Small intestine (tissue), 7 donors: ENCODE measurements around the gene ALG1. TPM values are rescaled to one million over a fixed set of nuclear protein-coding genes. Genes with fewer than 3 reads are reported as not detected.
A peak's percentile ranks its signal among the peaks of the same experiment; 100 is the strongest.

Experiments used
- DNase-seq, 2 donors: peaks; one replicate each; pipeline versions ENCODE4 v3.0.0 to v3.0.0-alpha.2; 2013
- FAIRE-seq: peaks from 2 replicates; lab custom pipeline; 2012; peaks lifted over from hg19 to GRCh38; lab: Jason Lieb, UNC
- H3K27ac ChIP-seq, 3 donors: one replicate each; pipeline ENCODE4 v1.5.1; 2013; ENCODE audit warnings: low read length in 2 of 3, mild to moderate bottlenecking in 2 of 3, control low read depth in 1 of 3, inconsistent platforms in 1 of 3, low read depth in 1 of 3, moderate library complexity in 1 of 3
- H3K27me3 ChIP-seq, 3 donors: one replicate each; pipeline ENCODE4 v1.6.1; 2013; ENCODE audit warnings: low read length in 3 of 3, inconsistent platforms in 1 of 3; ENCODE audit not compliant: control insufficient read depth in 3 of 3, insufficient read depth in 3 of 3
- H3K36me3 ChIP-seq, 3 donors: one replicate each; pipeline ENCODE4 v1.6.1; 2013; ENCODE audit warnings: low read length in 3 of 3, inconsistent platforms in 1 of 3, low read depth in 1 of 3, mild to moderate bottlenecking in 1 of 3, moderate library complexity in 1 of 3; ENCODE audit not compliant: control insufficient read depth in 3 of 3, insufficient read depth in 2 of 3
- H3K4me1 ChIP-seq, 3 donors: one replicate each; pipeline ENCODE4 v1.6.1; 2013; ENCODE audit warnings: low read length in 2 of 3, inconsistent platforms in 1 of 3, low read depth in 1 of 3, mild to moderate bottlenecking in 1 of 3, moderate library complexity in 1 of 3; ENCODE audit not compliant: control insufficient read depth in 3 of 3, insufficient read depth in 2 of 3
- H3K4me3 ChIP-seq, 3 donors: one replicate each; pipeline ENCODE4 v1.5.1; 2013; ENCODE audit warnings: low read length in 3 of 3, control low read depth in 1 of 3, inconsistent platforms in 1 of 3, low read depth in 1 of 3, mild to moderate bottlenecking in 1 of 3, moderate library complexity in 1 of 3
- H3K9me3 ChIP-seq, 2 donors: one replicate each; pipeline ENCODE4 v1.6.1; 2013; ENCODE audit warnings: low read depth in 1 of 2, low read length in 1 of 2; ENCODE audit not compliant: control insufficient read depth in 2 of 2, insufficient read depth in 1 of 2
- WGBS, 3 donors: extraction: QIAGEN DNeasy Blood & Tissue Kit; methylation state at CpG; one replicate each; pipeline ENCODE4 v1.1.7; 2013; 5-methylcytosine and 5-hydroxymethylcytosine counted together
- polyA plus RNA-seq, 4 donors: library from polyadenylated mRNA; stranded (reverse) in 3 of 4; unstranded in 1 of 4; fragments of 200-250 nt in 3 of 4; fragments of 120-200 nt in 1 of 4; gene quantifications; one replicate each; pipeline versions ENCODE4 v1.2.1 to v1.2.3, GENCODE V29; 2013
- donor health status: healthy with polysubstance abuse.
- donor health status: control.
- donor health status: control.
- donor health status: Bipolar disorder and iron deficiency.
- donor health status: healthy.

Gene ALG1
- polyA plus RNA-seq, 4 donors: 4.6 to 35.4 (median 19.3) TPM

DNA sequence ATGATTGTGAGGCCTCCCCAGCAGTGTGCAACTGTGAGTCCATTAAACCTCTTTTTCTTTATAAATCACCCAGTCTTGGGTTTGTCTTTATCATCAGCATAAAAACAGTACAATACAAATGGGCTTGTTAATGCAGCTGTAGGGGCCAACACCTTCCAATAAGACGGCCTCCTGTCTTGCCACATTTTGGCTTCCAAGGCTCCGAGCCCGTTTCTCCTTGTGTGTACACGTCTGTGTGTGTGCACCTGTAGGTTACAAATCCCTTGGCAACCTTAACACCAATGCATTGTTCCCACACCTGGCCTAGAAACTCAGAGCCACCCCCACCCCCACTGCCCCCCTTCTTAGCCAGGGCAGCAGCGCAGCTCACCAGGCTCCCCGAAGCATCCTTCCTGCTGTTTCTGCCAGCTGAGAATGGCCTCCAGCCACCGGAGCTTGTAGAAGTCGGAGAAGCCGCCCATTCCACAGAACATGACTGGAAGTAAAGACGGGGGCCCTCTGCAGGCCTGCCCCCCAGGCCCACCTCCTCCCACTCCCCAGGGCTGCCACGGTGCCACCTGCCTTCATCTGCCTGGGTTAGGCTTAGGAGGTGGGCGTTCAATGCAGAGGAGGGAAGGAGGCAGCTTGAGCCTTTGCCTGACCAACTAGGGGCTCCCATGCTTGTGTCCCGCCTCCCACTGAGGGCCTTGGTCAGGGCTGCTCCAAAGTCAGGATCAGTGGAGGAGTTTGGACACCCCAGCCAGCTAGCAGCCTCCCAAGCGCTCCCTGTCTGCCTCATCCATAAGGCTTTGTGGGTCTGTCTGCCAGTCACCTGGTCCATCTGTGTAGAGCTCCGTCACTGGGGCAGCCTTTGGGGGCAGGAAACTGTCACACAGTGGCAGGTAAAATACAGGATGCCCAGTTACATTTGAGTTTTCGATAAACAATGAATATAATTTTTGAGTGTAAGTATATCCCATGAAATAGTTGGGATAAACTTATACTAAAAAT, 16.5 kb upstream of the ALG1 start:
- Histone ChIP-seq H3K36me3 (no peaks in the 10 kb centered on the region), H3K4me1 (no peaks in the 10 kb centered on the region), H3K27me3 (no peaks in the 10 kb centered on the region), H3K9me3 (no peaks in the 10 kb centered on the region), H3K27ac (no peak overlapping the region), H3K4me3 (no peak overlapping the region)
- DNase-seq: no peak
- FAIRE-seq: no peak
- WGBS, 3 donors: 79 to 90% (median 82%) methylated on average over 16 of the region's 16 CpGs

DNA sequence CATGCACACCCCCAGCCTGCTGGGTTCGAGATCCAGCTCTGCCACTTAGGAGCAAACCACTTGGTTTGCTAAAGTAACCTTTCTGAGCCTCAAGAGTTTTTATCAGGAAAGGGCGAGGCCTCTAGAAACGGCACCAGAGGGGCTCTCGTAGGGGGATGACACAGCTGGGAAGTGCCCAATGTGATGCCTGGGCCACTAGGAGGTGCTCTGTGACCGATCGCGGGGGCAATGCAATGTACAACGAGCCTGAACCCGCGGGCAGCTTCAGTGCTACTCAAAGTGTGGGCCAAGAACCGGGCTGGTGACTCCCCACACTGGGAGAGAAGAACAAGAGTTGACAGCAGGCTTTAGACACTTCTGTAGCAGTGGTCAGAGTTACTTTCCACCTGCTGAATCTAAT, 15.3 kb upstream of the ALG1 start:
- 7 to 13% (median 12%) methylated on average over 11 of the region's 11 CpGs for WGBS, 3 donors
- no peak for FAIRE-seq

DNA sequence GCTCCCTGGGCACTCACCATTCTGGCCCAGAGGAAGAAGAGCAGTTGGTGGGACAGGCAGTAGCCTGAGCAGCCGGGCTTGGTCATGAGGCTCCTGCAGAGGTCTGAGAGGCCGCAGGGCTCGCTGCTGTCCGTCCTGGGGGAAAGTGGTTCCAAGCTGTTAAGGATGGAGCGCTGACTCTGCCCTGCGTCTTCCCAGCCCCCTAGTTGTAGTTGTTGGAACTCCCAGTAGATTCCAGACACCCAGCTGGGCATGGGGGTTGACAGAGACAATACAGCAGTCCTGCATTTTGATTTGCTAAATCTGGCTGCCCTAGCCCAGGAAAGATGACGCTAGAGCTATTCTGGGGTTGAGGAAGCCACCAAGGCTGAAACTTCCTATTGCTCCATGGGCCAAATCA, 13.2 kb upstream of the ALG1 start:
- no peaks in the 10 kb centered on the region for H3K9me3 ChIP-seq
- H3K27ac ChIP-seq: no peak overlapping the region
- DNase-seq: no peak
- no peak overlapping the region for H3K4me3 ChIP-seq
- no peaks in the 10 kb centered on the region for H3K4me1 ChIP-seq
- H3K36me3 ChIP-seq: no peaks in the 10 kb centered on the region
- FAIRE-seq: no peak
- no peaks in the 10 kb centered on the region for H3K27me3 ChIP-seq
- 68 to 92% (median 80%) methylated on average over 6 to 7 of the region's 7 CpGs for WGBS, 3 donors

More for the DNA sequence above, 15.3 kb upstream of the ALG1 start:
- Histone ChIP-seq H3K4me1 (no peaks in the 10 kb centered on the region), H3K27ac (no peak overlapping the region), H3K9me3 (no peaks in the 10 kb centered on the region), H3K4me3 (no peak overlapping the region), H3K27me3 (no peaks in the 10 kb centered on the region), H3K36me3 (no peaks in the 10 kb centered on the region)
- peak; percentile 31 to 44 for DNase-seq

DNA sequence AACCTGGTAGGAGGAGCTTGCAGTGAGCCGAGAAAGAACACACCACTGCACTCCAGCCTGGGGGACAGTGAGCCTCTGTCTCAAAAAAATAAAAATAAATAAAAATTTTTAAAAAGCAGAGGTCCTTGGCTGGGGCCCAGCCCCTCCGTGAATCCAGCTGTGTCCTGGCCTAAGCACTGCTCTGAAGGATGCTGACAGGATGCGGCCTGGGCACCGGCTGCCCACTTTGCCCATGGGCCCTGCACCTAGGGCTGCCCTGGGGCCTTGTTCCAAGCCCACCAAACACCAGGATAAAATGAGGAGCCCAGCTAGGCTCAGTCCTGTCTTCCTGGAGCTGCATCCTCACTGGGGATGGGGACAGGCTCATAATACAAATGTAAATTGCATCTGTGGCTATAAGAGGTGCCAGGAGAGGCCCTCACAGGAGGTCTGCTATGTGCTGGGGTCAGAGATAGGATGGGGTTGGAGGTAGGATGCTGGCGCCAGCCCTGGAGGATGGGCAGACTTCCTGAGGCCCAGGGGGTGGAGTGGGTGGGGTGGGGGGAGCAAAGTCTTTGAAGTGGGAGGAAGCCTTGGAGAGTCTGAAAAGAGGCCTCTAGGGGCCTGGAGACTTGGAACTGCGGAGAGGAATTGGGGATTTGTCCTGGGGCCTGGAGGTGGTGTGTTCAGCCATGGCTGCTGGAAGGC, 12.1 kb upstream of the ALG1 start:
- DNase-seq: no peak
- peaks cover 0 to under 1% (median 0%) of the 10 kb centered on the region in 3 donors for H3K4me1 ChIP-seq
- H3K27me3 ChIP-seq: no peaks in the 10 kb centered on the region
- no peak overlapping the region for H3K4me3 ChIP-seq
- H3K9me3 ChIP-seq: no peaks in the 10 kb centered on the region
- H3K27ac ChIP-seq: no peak overlapping the region
- H3K36me3 ChIP-seq: no peaks in the 10 kb centered on the region
- 80 to 87% (median 86%) methylated on average over 5 to 6 of the region's 6 CpGs for WGBS, 3 donors
- FAIRE-seq: no peak

DNA sequence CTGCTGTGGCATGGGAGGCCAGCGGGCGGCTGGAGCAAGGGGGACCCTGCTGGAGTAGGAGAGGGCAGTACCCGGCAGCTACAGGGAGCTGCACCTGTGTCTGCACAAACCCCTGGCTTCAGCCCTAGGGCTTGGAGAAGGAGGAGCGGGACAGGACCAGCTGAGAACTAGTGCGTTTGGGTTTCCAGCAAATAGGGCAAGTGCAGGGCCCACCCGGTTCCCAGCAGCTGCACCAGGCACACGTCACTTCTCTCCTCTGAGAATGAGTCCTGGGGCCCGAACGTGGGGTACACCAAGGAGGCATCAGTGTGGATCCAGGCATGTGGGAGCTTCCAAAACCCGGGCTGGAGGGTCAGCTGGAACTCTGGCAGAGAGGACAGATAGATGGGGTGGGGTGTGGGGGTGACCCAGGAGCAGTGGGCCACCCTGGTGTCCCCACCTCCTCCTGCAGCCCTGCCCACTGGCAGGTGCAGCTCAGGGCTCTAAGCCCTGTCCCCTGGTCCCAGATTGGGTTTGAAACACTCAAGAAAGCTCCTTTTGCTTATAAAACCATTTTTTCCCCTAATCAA, 11.5 kb upstream of the ALG1 start:
- DNase-seq (no peak), FAIRE-seq (no peak)
- Histone ChIP-seq H3K4me1 (peaks cover 0 to 3% (median under 1%) of the 10 kb centered on the region in 3 donors), H3K4me3 (no peak overlapping the region), H3K9me3 (no peaks in the 10 kb centered on the region), H3K27me3 (no peaks in the 10 kb centered on the region), H3K27ac (no peak overlapping the region), H3K36me3 (no peaks in the 10 kb centered on the region)
- WGBS, 3 donors: 81 to 91% (median 86%) methylated on average over 10 of the region's 10 CpGs

DNA sequence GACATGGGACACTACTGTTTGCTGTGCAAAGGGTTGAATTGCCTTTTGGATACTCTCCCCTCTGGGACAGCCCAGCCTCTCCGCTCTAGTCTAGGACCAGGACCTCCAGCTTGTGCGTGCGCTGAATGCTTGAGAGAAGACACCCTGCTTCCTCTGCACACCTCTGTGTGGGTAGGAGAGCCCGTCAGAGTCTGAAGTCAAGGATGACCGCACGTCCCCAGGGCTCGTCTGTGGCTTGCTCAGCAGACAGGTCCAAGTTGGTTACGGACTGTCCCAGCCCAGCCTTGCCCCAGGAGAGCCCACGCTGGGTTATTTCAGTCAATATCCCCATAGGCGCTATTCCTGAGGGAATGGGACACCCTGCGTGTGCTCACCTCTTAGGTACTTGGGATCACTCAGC, 9.6 kb upstream of the ALG1 start:
- DNase-seq: no peak
- H3K4me3 ChIP-seq: no peak overlapping the region
- H3K27ac ChIP-seq: no peak overlapping the region
- no peak for FAIRE-seq
- WGBS, 3 donors: 84 to 88% (median 86%) methylated on average over 11 of the region's 11 CpGs
- H3K4me1 ChIP-seq: peaks cover 0 to 4% (median 3%) of the 10 kb centered on the region in 3 donors
- no peaks in the 10 kb centered on the region for H3K36me3 ChIP-seq
- no peaks in the 10 kb centered on the region for H3K27me3 ChIP-seq
- H3K9me3 ChIP-seq: no peaks in the 10 kb centered on the region

DNA sequence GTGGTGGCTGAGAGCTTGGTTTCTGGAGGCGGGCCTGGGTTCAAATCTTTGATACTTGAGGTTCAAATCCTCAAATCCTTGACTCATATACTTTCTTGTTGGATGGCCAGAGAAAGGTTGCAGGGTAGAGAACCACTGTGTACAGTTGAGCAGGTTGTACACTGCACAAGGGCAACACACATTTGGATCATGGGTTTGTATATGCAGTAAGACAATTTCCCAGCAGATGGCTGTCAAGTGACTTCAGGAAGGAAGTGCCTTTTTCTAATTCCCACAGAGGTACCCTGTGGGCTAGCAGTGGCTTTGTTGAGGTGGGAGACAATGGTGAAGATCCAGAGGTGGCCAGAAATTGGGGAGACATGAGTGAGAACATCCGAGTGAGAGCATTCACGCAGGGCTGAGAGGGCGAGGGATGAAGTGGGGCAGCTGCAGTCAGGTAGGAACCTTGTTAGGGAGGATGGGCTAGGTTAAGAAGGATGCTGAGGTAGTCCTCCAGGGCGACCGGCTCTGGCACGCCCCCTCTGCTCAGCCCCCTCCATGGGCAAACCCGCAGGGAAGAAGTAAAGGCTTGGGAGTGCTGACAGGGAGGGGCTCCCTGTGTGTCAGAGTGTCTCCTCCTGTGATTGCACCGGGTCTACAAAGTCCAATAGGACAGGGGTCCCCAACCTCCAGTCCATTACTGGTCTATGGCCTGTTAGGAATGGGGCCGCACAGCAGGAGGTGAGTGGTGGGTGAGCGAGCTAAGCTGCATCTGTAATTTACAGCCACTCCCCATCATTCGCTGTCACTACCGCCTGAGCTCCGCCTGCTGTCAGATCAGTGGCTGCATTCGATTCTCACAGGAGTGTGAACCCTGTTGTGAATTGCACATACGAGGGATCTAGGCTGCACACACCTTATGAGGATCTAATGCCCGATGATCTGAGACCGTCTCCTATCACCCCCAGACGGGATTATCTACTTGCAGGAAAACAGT, 8.6 kb upstream of the ALG1 start:
- Histone ChIP-seq H3K4me3 (no peak overlapping the region), H3K27ac (no peak overlapping the region), H3K36me3 (no peaks in the 10 kb centered on the region), H3K27me3 (no peaks in the 10 kb centered on the region), H3K9me3 (no peaks in the 10 kb centered on the region), H3K4me1 (peaks cover 0 to 4% (median 3%) of the 10 kb centered on the region in 3 donors)
- no peak for FAIRE-seq
- 34 to 61% (median 47%) methylated on average over 19 of the region's 19 CpGs for WGBS, 3 donors
- peak in 1 of 2 donors; percentile 17 for DNase-seq
